WTC11 (cell line): ENCODE data around the gene DTX4. TPM values are rescaled to one million over a fixed set of nuclear protein-coding genes. Genes with fewer than 3 reads are reported as not detected.

Experiments
- ATAC-seq: fragments of 200-7000 bp; cut with Tn5 transposase; 2 replicates; pipeline ENCODE4 v1.10.0; 2021; ENCODE audit warnings: mild to moderate bottlenecking, moderate library complexity
- CTCF ChIA-PET: fragments of 300-600 bp; sonication (Branson Sonifier 250); formaldehyde crosslinking; loops from one replicate; lab custom pipeline; 2021; ENCODE audit warnings: antibody characterized with exemption; lab: Charles Lee
- POLR2A ChIA-PET: fragments of 350-600 bp; sonication (Branson Sonifier 250); formaldehyde crosslinking; loops from one replicate; lab custom pipeline; 2021; ENCODE audit warnings: antibody characterized with exemption; lab: Charles Lee
- DNase-seq: peaks from one replicate; pipeline ENCODE4 v3.0.0; 2021; ENCODE audit warnings: low spot score
- H3K27ac Mint-ChIP-seq: 2 replicates; pipeline ENCODE4 v1.8.0; 2021; ENCODE audit warnings: mixed read lengths
- H3K27me3 Mint-ChIP-seq: 2 replicates; pipeline ENCODE4 v1.8.0; 2021; ENCODE audit warnings: low read depth, mild to moderate bottlenecking, moderate library complexity, mixed read lengths
- H3K36me3 Mint-ChIP-seq: 2 replicates; pipeline ENCODE4 v1.8.0; 2021; ENCODE audit warnings: mixed read lengths
- H3K4me1 Mint-ChIP-seq: 2 replicates; pipeline ENCODE4 v1.8.0; 2022; ENCODE audit warnings: mixed read lengths
- H3K4me3 Mint-ChIP-seq: 2 replicates; pipeline ENCODE4 v1.8.0; 2021; ENCODE audit warnings: mild to moderate bottlenecking, moderate library complexity, mixed read lengths
- H3K9me3 Mint-ChIP-seq: 2 replicates; pipeline ENCODE4 v1.8.0; 2021; ENCODE audit warnings: mixed read lengths
- ARID4B ChIP-seq: sonication (generic); formaldehyde crosslinking; IDR thresholded peaks from 2 replicates; pipeline ENCODE4 v1.8.0; 2023; ENCODE audit warnings: missing genetic modification reagents, mild to moderate bottlenecking, borderline replicate concordance
- CDX4 ChIP-seq: fragments of 250-450 bp; sonication (Bioruptor Pico); IDR thresholded peaks from 2 replicates; pipeline ENCODE4 v1.9.0; 2021; ENCODE audit warnings: moderate library complexity, mild to moderate bottlenecking, inconsistent platforms, borderline replicate concordance
- KAT7 ChIP-seq: sonication (generic); formaldehyde crosslinking; IDR thresholded peaks from 2 replicates; pipeline ENCODE4 v1.8.1; 2023; ENCODE audit warnings: missing genetic modification reagents, mild to moderate bottlenecking, borderline replicate concordance
- PRRX2 ChIP-seq: fragments of 250-450 bp; sonication (Bioruptor Pico); IDR thresholded peaks from 2 replicates; pipeline ENCODE4 v1.8.0; 2021; ENCODE audit warnings: mild to moderate bottlenecking
- RELA ChIP-seq: sonication (generic); formaldehyde crosslinking; IDR thresholded peaks from 2 replicates; pipeline ENCODE4 v1.8.1; 2022; ENCODE audit warnings: missing genetic modification reagents, mild to moderate bottlenecking, borderline replicate concordance
- ZNF121 ChIP-seq: sonication (generic); formaldehyde crosslinking; IDR thresholded peaks from 2 replicates; pipeline ENCODE4 v1.8.0; 2023; ENCODE audit warnings: missing genetic modification reagents
- ZNF317 ChIP-seq: sonication (generic); formaldehyde crosslinking; IDR thresholded peaks from 2 replicates; pipeline ENCODE4 v1.8.1; 2023; ENCODE audit warnings: low read depth, mild to moderate bottlenecking, moderate library complexity, missing genetic modification reagents, borderline replicate concordance
- total RNA-seq: library from RNA; stranded (reverse); gene quantifications from 3 replicates; pipeline ENCODE4 v1.2.3, GENCODE V29; 2021
- TF ChIP-seq, protein P1 (sequence below): fragments of 200-600 bp; IDR thresholded peaks from 2 replicates; pipeline ENCODE4 v1.8.0; 2022; ENCODE audit warnings: antibody characterized with exemption
- TF ChIP-seq, protein P2 (sequence below): sonication (generic); formaldehyde crosslinking; IDR thresholded peaks from 2 replicates; pipeline ENCODE4 v1.8.1; 2022; ENCODE audit warnings: missing genetic modification reagents, borderline replicate concordance

Gene DTX4
- total RNA-seq, 1 experiment from 2014 or later, result 15.5 TPM

DNA sequence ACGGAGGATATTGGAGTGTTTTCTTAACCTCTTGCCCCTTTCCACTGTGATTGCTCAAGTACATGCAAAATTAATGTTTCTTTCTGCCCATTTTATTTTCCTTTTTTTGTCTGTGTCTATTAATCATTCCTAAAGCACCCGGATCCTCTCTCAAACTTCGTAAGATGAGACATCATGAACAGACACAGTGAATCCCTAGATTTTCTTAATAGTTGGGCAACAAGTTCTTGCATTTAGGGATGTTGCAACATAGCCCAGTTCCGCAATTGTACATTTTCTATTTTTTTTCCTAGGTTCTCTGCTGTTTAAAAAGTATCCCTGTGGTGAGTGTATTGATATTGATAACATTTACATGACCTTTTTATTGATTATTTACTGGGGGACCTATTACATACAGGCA lies 26.4 kb upstream of the DTX4 start:
- Mint-ChIP-seq H3K27ac (no peak overlapping the region), H3K36me3 (peaks cover 22% of the 10 kb centered on the region), H3K27me3 (peaks cover 13% of the 10 kb centered on the region), H3K4me1 (peaks cover 42% of the 10 kb centered on the region), H3K4me3 (peak overlapping the region; percentile 86), H3K9me3 (peaks cover 5% of the 10 kb centered on the region; the same call in 1 of the 2 replicates)
- POLR2A ChIA-PET, result interaction anchor here (0.9 to 1.5 kb wide), 3 partner anchors 13 to 41 kb away, joined by 4 to 5 read pairs (median 4); no protein-coding TSS in a partner anchor
- ATAC-seq, result no peak
- no peak for TF ChIP-seq ZNF121 (CRISPR knock-in tag)
- TF ChIP-seq, protein P1, sequence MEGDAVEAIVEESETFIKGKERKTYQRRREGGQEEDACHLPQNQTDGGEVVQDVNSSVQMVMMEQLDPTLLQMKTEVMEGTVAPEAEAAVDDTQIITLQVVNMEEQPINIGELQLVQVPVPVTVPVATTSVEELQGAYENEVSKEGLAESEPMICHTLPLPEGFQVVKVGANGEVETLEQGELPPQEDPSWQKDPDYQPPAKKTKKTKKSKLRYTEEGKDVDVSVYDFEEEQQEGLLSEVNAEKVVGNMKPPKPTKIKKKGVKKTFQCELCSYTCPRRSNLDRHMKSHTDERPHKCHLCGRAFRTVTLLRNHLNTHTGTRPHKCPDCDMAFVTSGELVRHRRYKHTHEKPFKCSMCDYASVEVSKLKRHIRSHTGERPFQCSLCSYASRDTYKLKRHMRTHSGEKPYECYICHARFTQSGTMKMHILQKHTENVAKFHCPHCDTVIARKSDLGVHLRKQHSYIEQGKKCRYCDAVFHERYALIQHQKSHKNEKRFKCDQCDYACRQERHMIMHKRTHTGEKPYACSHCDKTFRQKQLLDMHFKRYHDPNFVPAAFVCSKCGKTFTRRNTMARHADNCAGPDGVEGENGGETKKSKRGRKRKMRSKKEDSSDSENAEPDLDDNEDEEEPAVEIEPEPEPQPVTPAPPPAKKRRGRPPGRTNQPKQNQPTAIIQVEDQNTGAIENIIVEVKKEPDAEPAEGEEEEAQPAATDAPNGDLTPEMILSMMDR, result no peak
- TF ChIP-seq KAT7 (CRISPR knock-in tag), result no peak
- TF ChIP-seq CDX4 (CRISPR knock-in tag), result no peak
- TF ChIP-seq PRRX2 (CRISPR knock-in tag), result no peak
- no peak for DNase-seq
- CTCF ChIA-PET, result interaction anchor here (0.6 to 4.7 kb wide), 12 partner anchors 10 to 245 kb away, joined by 3 to 46 read pairs (median 9); partner anchors contain the start of genes DTX4 and FAM111B

DNA sequence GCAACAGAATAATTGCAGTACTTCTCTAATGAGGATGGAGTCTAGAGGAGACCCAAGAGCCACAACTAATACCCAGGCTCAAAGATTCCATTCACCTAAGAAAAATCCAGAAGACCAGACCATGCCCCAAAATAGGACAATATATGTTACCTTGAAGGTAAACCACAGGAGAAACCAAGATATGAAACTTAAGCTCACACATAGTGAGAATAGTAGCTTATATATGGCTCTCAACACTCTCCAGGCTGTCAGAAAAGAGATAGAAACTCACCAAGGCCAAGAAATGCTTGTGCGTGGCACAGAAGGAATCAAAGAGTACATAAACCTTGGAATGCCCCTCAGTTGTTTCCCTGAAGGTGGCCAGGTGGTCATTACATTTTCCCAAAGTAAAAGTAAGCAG lies 20.2 kb upstream of the DTX4 start:
- POLR2A ChIA-PET, result no interaction called here
- H3K36me3 Mint-ChIP-seq, result peaks cover 37% of the 10 kb centered on the region

More for the DNA sequence above, 20.2 kb upstream of the DTX4 start:
- H3K27ac Mint-ChIP-seq, result no peak overlapping the region
- no peaks in the 10 kb centered on the region for H3K4me1 Mint-ChIP-seq
- no peak for ATAC-seq
- TF ChIP-seq RELA (CRISPR knock-in tag) (no peak), ZNF317 (no peak), ARID4B (CRISPR knock-in tag) (no peak)
- TF ChIP-seq, protein P2, sequence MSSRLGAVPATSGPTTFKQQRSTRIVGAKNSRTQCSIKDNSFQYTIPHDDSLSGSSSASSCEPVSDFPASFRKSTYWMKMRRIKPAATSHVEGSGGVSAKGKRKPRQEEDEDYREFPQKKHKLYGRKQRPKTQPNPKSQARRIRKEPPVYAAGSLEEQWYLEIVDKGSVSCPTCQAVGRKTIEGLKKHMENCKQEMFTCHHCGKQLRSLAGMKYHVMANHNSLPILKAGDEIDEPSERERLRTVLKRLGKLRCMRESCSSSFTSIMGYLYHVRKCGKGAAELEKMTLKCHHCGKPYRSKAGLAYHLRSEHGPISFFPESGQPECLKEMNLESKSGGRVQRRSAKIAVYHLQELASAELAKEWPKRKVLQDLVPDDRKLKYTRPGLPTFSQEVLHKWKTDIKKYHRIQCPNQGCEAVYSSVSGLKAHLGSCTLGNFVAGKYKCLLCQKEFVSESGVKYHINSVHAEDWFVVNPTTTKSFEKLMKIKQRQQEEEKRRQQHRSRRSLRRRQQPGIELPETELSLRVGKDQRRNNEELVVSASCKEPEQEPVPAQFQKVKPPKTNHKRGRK (CRISPR knock-in tag), result no peak
- CTCF ChIA-PET, result no interaction called here
- H3K9me3 Mint-ChIP-seq, result no peaks in the 10 kb centered on the region
- no peak overlapping the region for H3K4me3 Mint-ChIP-seq
- no peaks in the 10 kb centered on the region for H3K27me3 Mint-ChIP-seq
- DNase-seq, result no peak
